SKM-1 treated with dmso at 0.1 percent for 144 hours (cell line): ENCODE results near the gene KMT2B.
"Not testable (repeated sequence)": the region's sequence is repeated elsewhere in the genome, so short reads cannot be mapped to it uniquely, and the experiment has no call there.

Source experiments
- DNase-seq: peaks from one replicate; lab custom pipeline; 2025; ENCODE audit not compliant: unreplicated experiment; lab: John Stamatoyannopoulos, UW

Gene KMT2B

GRCh38 chr19:35717665-35718344 is at the start of gene KMT2B:
KMT2B (plus strand) TSS chr19:35718003; CDS start chr19:35718019, 16 bp downstream.
- DNase-seq = no peak

- DNase-seq = no peak
Measured at GRCh38 chr19:35669566-35669965, 48.2 kb upstream of the KMT2B start.

- no peak for DNase-seq
Measured at GRCh38 chr19:35669974-35670373, 47.8 kb upstream of the KMT2B start.

- DNase-seq = no peak
Measured at GRCh38 chr19:35670686-35671085, 47.1 kb upstream of the KMT2B start.

GRCh38 chr19:35671818-35672217 is 46.0 kb upstream of the KMT2B start:
- DNase-seq = no peak

GRCh38 chr19:35673121-35673804 is 44.5 kb upstream of the KMT2B start:
- DNase-seq = no peak

- DNase-seq = no peak
Measured at GRCh38 chr19:35675589-35676140, 42.1 kb upstream of the KMT2B start.

- DNase-seq = no peak
Measured at GRCh38 chr19:35689836-35690235, 28.0 kb upstream of the KMT2B start.

GRCh38 chr19:35691106-35691505 is 26.7 kb upstream of the KMT2B start:
- DNase-seq = not testable (repeated sequence)

- DNase-seq = no peak
Measured at GRCh38 chr19:35692010-35692409, 25.8 kb upstream of the KMT2B start.

GRCh38 chr19:35693422-35693821 is 24.4 kb upstream of the KMT2B start:
- no peak for DNase-seq

- peak; percentile 91 for DNase-seq
Measured at GRCh38 chr19:35693835-35694599, 23.8 kb upstream of the KMT2B start.

GRCh38 chr19:35695895-35696422 is 21.8 kb upstream of the KMT2B start:
- no peak for DNase-seq

GRCh38 chr19:35696835-35697234 is 21.0 kb upstream of the KMT2B start:
- no peak for DNase-seq

- DNase-seq = peak; percentile 96
Measured at GRCh38 chr19:35702223-35703012, 15.4 kb upstream of the KMT2B start.

- no peak for DNase-seq
Measured at GRCh38 chr19:35703343-35703742, 14.5 kb upstream of the KMT2B start.

GRCh38 chr19:35704218-35704617 is 13.6 kb upstream of the KMT2B start, which contains the start of gene ZBTB32:
ZBTB32 (plus strand) TSS chr19:35704558; CDS start chr19:35714627, 10,069 bp downstream.
- no peak for DNase-seq

- no peak for DNase-seq
Measured at GRCh38 chr19:35708391-35708790, 9.4 kb upstream of the KMT2B start.

- DNase-seq = no peak
Measured at GRCh38 chr19:35710784-35711723, 6.7 kb upstream of the KMT2B start.
